Ishikawa (cell line): ENCODE data around the gene TM4SF20.

ENCODE experiments used
- CEBPB ChIP-seq: IDR thresholded peaks from 2 replicates; pipeline ENCODE4 v1.6.1; 2012
- CREB1 ChIP-seq: IDR thresholded peaks from 2 replicates; pipeline ENCODE4 v1.6.1; 2012; ENCODE audit warnings: low read depth
- EGR1 ChIP-seq: IDR thresholded peaks from 2 replicates; pipeline ENCODE4 v1.6.1; 2012
- FOXM1 ChIP-seq: IDR thresholded peaks from 2 replicates; pipeline ENCODE4 v1.6.1; 2012; ENCODE audit warnings: low read depth, borderline replicate concordance
- MAX ChIP-seq: IDR thresholded peaks from 2 replicates; pipeline ENCODE4 v1.6.1; 2012
- NFIC ChIP-seq: IDR thresholded peaks from 2 replicates; pipeline ENCODE4 v1.6.1; 2012
- TCF12 ChIP-seq: IDR thresholded peaks from 2 replicates; pipeline ENCODE4 v1.6.1; 2012; ENCODE audit warnings: low read depth
- TEAD4 ChIP-seq: IDR thresholded peaks from 2 replicates; pipeline ENCODE4 v1.6.1; 2012
- YY1 ChIP-seq: IDR thresholded peaks from 2 replicates; pipeline ENCODE4 v1.6.1; 2012; ENCODE audit warnings: low read depth
- TF ChIP-seq, protein P1 (sequence below): IDR thresholded peaks from 2 replicates; pipeline ENCODE4 v1.6.1; 2012; ENCODE audit warnings: low read depth, mild to moderate bottlenecking

GRCh38 chr2:227413371-227413770, 34.3 kb upstream of the TM4SF20 start:
- TF ChIP-seq TCF12 (no peak), MAX (no peak), YY1 (no peak), CEBPB (no peak), EGR1 (no peak), TEAD4 (no peak), CREB1 (no peak), FOXM1 (no peak), NFIC (no peak)
- TF ChIP-seq, protein P1, sequence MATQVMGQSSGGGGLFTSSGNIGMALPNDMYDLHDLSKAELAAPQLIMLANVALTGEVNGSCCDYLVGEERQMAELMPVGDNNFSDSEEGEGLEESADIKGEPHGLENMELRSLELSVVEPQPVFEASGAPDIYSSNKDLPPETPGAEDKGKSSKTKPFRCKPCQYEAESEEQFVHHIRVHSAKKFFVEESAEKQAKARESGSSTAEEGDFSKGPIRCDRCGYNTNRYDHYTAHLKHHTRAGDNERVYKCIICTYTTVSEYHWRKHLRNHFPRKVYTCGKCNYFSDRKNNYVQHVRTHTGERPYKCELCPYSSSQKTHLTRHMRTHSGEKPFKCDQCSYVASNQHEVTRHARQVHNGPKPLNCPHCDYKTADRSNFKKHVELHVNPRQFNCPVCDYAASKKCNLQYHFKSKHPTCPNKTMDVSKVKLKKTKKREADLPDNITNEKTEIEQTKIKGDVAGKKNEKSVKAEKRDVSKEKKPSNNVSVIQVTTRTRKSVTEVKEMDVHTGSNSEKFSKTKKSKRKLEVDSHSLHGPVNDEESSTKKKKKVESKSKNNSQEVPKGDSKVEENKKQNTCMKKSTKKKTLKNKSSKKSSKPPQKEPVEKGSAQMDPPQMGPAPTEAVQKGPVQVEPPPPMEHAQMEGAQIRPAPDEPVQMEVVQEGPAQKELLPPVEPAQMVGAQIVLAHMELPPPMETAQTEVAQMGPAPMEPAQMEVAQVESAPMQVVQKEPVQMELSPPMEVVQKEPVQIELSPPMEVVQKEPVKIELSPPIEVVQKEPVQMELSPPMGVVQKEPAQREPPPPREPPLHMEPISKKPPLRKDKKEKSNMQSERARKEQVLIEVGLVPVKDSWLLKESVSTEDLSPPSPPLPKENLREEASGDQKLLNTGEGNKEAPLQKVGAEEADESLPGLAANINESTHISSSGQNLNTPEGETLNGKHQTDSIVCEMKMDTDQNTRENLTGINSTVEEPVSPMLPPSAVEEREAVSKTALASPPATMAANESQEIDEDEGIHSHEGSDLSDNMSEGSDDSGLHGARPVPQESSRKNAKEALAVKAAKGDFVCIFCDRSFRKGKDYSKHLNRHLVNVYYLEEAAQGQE: no peak
